SK-N-SH (cell line): ENCODE measurements around the gene BCO2. TPM values are rescaled to one million over a fixed set of nuclear protein-coding genes. Genes with fewer than 3 reads are reported as not detected.

Experiments
- CTCF ChIA-PET: fragments of 300-600, 350-600 bp; formaldehyde crosslinking; extraction: SDS; loops from one replicate; lab custom pipeline; 2021; lab: Yijun Ruan, JAX
- POLR2A ChIA-PET: fragments of 350-600 bp; sonication (Branson Sonifier 250); formaldehyde crosslinking; extraction: SDS; loops from one replicate; lab custom pipeline; 2020; ENCODE audit warnings: antibody characterized with exemption, inconsistent platforms; lab: Yijun Ruan, JAX
- DNase-seq: peaks from one replicate; pipeline ENCODE4 v3.0.0; 2012
- H2AFZ ChIP-seq: fragments of 200-600 bp; sonication (generic); 2 replicates; pipeline ENCODE4 v1.8.1; 2016; ENCODE audit warnings: antibody characterized with exemption, mild to moderate bottlenecking, low read depth
- H3F3A ChIP-seq: fragments of 200-600 bp; sonication (generic); replicated peaks from 2 replicates; pipeline ENCODE3; 2016; ENCODE audit warnings: antibody characterized with exemption, mild to moderate bottlenecking; ENCODE audit not compliant: insufficient read depth
- H3K27ac ChIP-seq, 2 experiments: fragments of 200-500 bp in 1 of 2; fragments of 200-600 bp in 1 of 2; sonication (Bioruptor generic) in 1 of 2; sonication (generic), shearing (Covaris generic) in 1 of 2; 2 replicates each; pipeline versions ENCODE4 v1.5.1 to v1.6.1; 2014 to 2016; ENCODE audit warnings: low read depth in 2 of 2, inconsistent platforms in 1 of 2, low read length in 1 of 2, mild to moderate bottlenecking in 1 of 2, mixed read lengths in 1 of 2
- H3K27me3 ChIP-seq: fragments of 200-600 bp; sonication (generic), shearing (Covaris generic); 2 replicates; pipeline ENCODE4 v1.6.1; 2016; ENCODE audit warnings: mixed run types; ENCODE audit not compliant: insufficient read depth
- H3K36me3 ChIP-seq, 2 experiments: fragments of 200-500 bp in 1 of 2; fragments of 200-600 bp in 1 of 2; sonication (Bioruptor generic) in 1 of 2; sonication (generic) in 1 of 2; replicated peaks in 1 of 2; 2 replicates each; pipeline versions ENCODE3 to v1.5.1; 2014 to 2016; ENCODE audit warnings: low read length in 1 of 2, mild to moderate bottlenecking in 1 of 2; ENCODE audit not compliant: insufficient read depth in 2 of 2, control insufficient read depth in 1 of 2
- H3K4me1 ChIP-seq, 2 experiments: fragments of 200-500 bp in 1 of 2; fragments of 200-600 bp in 1 of 2; sonication (Bioruptor generic) in 1 of 2; sonication (generic), shearing (Covaris generic) in 1 of 2; 2 replicates each; pipeline versions ENCODE4 v1.5.1 to v1.6.1; 2014 to 2016; ENCODE audit warnings: low read depth in 1 of 2, low read length in 1 of 2, mixed run types in 1 of 2; ENCODE audit not compliant: insufficient read depth in 2 of 2, control insufficient read depth in 1 of 2
- H3K4me2 ChIP-seq: fragments of 200-600 bp; sonication (generic), shearing (Covaris generic); 2 replicates; pipeline ENCODE4 v1.6.1; 2017; ENCODE audit warnings: mixed run types
- H3K4me3 ChIP-seq, 2 experiments: fragments of 200-500 bp in 1 of 2; fragments of 200-600 bp in 1 of 2; sonication (Bioruptor generic) in 1 of 2; sonication (generic), shearing (Covaris generic) in 1 of 2; 2 replicates each; pipeline versions ENCODE4 v1.5.1 to v1.8.1; 2014 to 2016; ENCODE audit warnings: low read depth in 2 of 2, inconsistent platforms in 1 of 2, low read length in 1 of 2, mild to moderate bottlenecking in 1 of 2, mixed read lengths in 1 of 2, moderate library complexity in 1 of 2
- H3K79me2 ChIP-seq: fragments of 200-600 bp; sonication (generic); 2 replicates; pipeline ENCODE4 v1.8.1; 2017; ENCODE audit warnings: mild to moderate bottlenecking; ENCODE audit not compliant: insufficient read depth
- H3K9ac ChIP-seq: fragments of 200-600 bp; sonication (generic); 2 replicates; pipeline ENCODE4 v1.6.1; 2017; ENCODE audit warnings: mixed run types
- H3K9me2 ChIP-seq: fragments of 200-600 bp; sonication (generic); 2 replicates; pipeline ENCODE4 v1.6.1; 2017; ENCODE audit warnings: mixed run types
- H3K9me3 ChIP-seq: fragments of 200-600 bp; sonication (generic); 2 replicates; pipeline ENCODE4 v1.6.1; 2017; ENCODE audit warnings: mixed run types, mild to moderate bottlenecking, moderate library complexity
- H4K20me1 ChIP-seq: fragments of 200-600 bp; sonication (generic); 2 replicates; pipeline ENCODE4 v1.6.1; 2017; ENCODE audit warnings: mild to moderate bottlenecking, mixed run types; ENCODE audit not compliant: insufficient read depth
- ELF1 ChIP-seq: IDR thresholded peaks from 2 replicates; pipeline ENCODE4 v1.4.0; 2012
- FOXJ3 ChIP-seq: sonication (generic); formaldehyde crosslinking; IDR thresholded peaks from 2 replicates; pipeline ENCODE4 v1.5.1; 2020; ENCODE audit warnings: mild to moderate bottlenecking, missing genetic modification reagents
- GATA2 ChIP-seq: sonication (generic); formaldehyde crosslinking; IDR thresholded peaks from 2 replicates; pipeline ENCODE4 v1.5.0; 2020; ENCODE audit warnings: mild to moderate bottlenecking, missing genetic modification reagents
- MEF2A ChIP-seq: IDR thresholded peaks from 2 replicates; pipeline ENCODE4 v1.4.0; 2012; ENCODE audit warnings: low read depth, borderline replicate concordance
- PBX3 ChIP-seq: IDR thresholded peaks from 2 replicates; pipeline ENCODE4; 2012
- RCOR1 ChIP-seq: fragments of 150-350 bp; IDR thresholded peaks from 2 replicates; pipeline ENCODE4 v1.6.1; 2017; ENCODE audit warnings: antibody characterized with exemption, low read length
- RXRA ChIP-seq: IDR thresholded peaks from 2 replicates; pipeline ENCODE4 v1.4.0; 2012; ENCODE audit warnings: low read depth, mild to moderate bottlenecking, borderline replicate concordance
- TAF1 ChIP-seq: IDR thresholded peaks from 2 replicates; pipeline ENCODE4 v1.6.1; 2012; ENCODE audit warnings: low read depth, mild to moderate bottlenecking, low read length, moderate library complexity, borderline replicate concordance
- TCF12 ChIP-seq: IDR thresholded peaks from 2 replicates; pipeline ENCODE4 v1.4.0; 2012
- USF2 ChIP-seq: fragments of 150-350 bp; IDR thresholded peaks from 2 replicates; pipeline ENCODE4 v1.6.1; 2017; ENCODE audit warnings: antibody characterized with exemption, low read length, low read depth, borderline replicate concordance
- WGBS: methylation state at CpG from one replicate; pipeline ENCODE4 v1.1.6; 2017; ENCODE audit warnings: low lambda C conversion rate; 5-methylcytosine and 5-hydroxymethylcytosine counted together
- polyA plus RNA-seq, 3 experiments: library from polyadenylated mRNA; depleted of rRNA; stranded (reverse); fragments of >200 nt; gene quantifications; 2 replicates each; pipeline ENCODE4 v1.2.3, GENCODE V29; 2012
- TF ChIP-seq, protein P1 (sequence below): IDR thresholded peaks from 2 replicates; pipeline ENCODE4 v1.4.0; 2012; ENCODE audit warnings: low read depth, borderline replicate concordance
- TF ChIP-seq, protein P2 (sequence below): IDR thresholded peaks from 2 replicates; pipeline ENCODE4 v1.4.0; 2012; ENCODE audit warnings: low read depth, borderline replicate concordance
- TF ChIP-seq, protein P3 (sequence below): IDR thresholded peaks from 2 replicates; pipeline ENCODE4 v1.4.0; 2012; ENCODE audit warnings: low read depth
- TF ChIP-seq, protein P4 (sequence below): fragments of 150-350 bp; IDR thresholded peaks from 2 replicates; pipeline ENCODE4 v1.6.1; 2016; ENCODE audit warnings: mild to moderate bottlenecking, low read depth, low read length

BCO2 gene
- polyA plus RNA-seq, 1 of the 3 experiments (the other 2 are of a cell fraction), result 0.87 TPM

GRCh38 chr11:112172362-112172994 lies 2.8 kb upstream of the BCO2 start:
- peak overlapping the region in 1 of 2 experiments; percentile 35; a peak in 1 of 4 replicates for H3K27ac ChIP-seq
- no peaks in the 10 kb centered on the region for H3K9me3 ChIP-seq
- TF ChIP-seq, protein P1, sequence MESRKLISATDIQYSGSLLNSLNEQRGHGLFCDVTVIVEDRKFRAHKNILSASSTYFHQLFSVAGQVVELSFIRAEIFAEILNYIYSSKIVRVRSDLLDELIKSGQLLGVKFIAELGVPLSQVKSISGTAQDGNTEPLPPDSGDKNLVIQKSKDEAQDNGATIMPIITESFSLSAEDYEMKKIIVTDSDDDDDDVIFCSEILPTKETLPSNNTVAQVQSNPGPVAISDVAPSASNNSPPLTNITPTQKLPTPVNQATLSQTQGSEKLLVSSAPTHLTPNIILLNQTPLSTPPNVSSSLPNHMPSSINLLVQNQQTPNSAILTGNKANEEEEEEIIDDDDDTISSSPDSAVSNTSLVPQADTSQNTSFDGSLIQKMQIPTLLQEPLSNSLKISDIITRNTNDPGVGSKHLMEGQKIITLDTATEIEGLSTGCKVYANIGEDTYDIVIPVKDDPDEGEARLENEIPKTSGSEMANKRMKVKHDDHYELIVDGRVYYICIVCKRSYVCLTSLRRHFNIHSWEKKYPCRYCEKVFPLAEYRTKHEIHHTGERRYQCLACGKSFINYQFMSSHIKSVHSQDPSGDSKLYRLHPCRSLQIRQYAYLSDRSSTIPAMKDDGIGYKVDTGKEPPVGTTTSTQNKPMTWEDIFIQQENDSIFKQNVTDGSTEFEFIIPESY, result no peak
- TF ChIP-seq, protein P2, sequence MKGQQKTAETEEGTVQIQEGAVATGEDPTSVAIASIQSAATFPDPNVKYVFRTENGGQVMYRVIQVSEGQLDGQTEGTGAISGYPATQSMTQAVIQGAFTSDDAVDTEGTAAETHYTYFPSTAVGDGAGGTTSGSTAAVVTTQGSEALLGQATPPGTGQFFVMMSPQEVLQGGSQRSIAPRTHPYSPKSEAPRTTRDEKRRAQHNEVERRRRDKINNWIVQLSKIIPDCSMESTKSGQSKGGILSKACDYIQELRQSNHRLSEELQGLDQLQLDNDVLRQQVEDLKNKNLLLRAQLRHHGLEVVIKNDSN, result no peak
- TF ChIP-seq MEF2A (0 out of 2 replicates have a peak, but pooled peaks have one; percentile 48), GATA2 (no peak), RCOR1 (no peak), FOXJ3 (CRISPR knock-in tag) (no peak), TCF12 (0 out of 2 replicates have a peak, but pooled peaks have one; percentile 18), TAF1 (no peak)
- TF ChIP-seq, protein P3, sequence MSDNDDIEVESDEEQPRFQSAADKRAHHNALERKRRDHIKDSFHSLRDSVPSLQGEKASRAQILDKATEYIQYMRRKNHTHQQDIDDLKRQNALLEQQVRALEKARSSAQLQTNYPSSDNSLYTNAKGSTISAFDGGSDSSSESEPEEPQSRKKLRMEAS, result no peak
- TF ChIP-seq, protein P4, sequence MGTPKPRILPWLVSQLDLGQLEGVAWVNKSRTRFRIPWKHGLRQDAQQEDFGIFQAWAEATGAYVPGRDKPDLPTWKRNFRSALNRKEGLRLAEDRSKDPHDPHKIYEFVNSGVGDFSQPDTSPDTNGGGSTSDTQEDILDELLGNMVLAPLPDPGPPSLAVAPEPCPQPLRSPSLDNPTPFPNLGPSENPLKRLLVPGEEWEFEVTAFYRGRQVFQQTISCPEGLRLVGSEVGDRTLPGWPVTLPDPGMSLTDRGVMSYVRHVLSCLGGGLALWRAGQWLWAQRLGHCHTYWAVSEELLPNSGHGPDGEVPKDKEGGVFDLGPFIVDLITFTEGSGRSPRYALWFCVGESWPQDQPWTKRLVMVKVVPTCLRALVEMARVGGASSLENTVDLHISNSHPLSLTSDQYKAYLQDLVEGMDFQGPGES, result no peak
- ChIA-PET CTCF (interaction anchor here (0.7 to 2.1 kb wide), 2 partner anchors 59 to 391 kb away, joined by 3 to 10 read pairs; no protein-coding TSS in a partner anchor), POLR2A (no interaction called here)
- H4K20me1 ChIP-seq, result no peaks in the 10 kb centered on the region
- no peak overlapping the region for H3K4me2 ChIP-seq
- no peak overlapping the region; the same call in 1 of the 2 replicates for H2AFZ ChIP-seq
- DNase-seq, result no peak
- no peak overlapping the region for H3K9ac ChIP-seq
- H3K36me3 ChIP-seq, result no peaks in the 10 kb centered on the region
- H3K4me1 ChIP-seq, result peaks cover 6 to 10% of the 10 kb centered on the region in 2 experiments; a peak in 3 of 4 replicates
- no peaks in the 10 kb centered on the region for H3F3A ChIP-seq
- no peaks in the 10 kb centered on the region for H3K9me2 ChIP-seq
- no peak overlapping the region for H3K4me3 ChIP-seq
- no peaks in the 10 kb centered on the region for H3K79me2 ChIP-seq
- WGBS, result 9% methylated on average over 2 of the region's 2 CpGs
- no peaks in the 10 kb centered on the region for H3K27me3 ChIP-seq

DNA sequence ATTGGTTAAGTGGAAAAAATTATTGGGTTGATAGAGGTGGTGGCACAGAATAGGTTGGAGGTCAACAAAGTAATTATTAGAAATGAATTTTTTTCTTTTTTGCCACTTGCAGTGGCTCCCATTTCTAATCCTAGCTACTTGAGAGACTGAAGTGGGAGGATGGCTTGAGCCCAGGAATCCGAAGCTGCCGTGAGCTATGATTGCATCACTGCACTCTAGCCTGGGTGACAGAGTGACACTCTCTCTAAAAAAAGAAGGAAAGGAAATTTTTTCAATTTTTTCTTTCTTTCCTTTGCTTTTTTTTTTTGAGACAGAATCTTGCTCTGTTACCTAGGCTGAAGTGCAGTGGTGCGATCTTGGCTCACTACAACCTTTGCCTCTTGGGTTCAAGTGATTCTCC lies 2.2 kb upstream of the BCO2 start:
- H3K79me2 ChIP-seq, result no peaks in the 10 kb centered on the region
- H3K4me2 ChIP-seq, result no peak overlapping the region
- no peaks in the 10 kb centered on the region for H3K27me3 ChIP-seq
- H3K9ac ChIP-seq, result no peak overlapping the region
- no peaks in the 10 kb centered on the region for H3K36me3 ChIP-seq
- no peak for TF ChIP-seq ELF1
- TF ChIP-seq USF2, result no peak
- no peak for TF ChIP-seq PBX3
- no peak for TF ChIP-seq RXRA
- H3K27ac ChIP-seq, result no peak overlapping the region; a peak in 1 of 4 replicates
- H3K4me1 ChIP-seq, result peaks cover 6 to 10% of the 10 kb centered on the region in 2 experiments; a peak in 3 of 4 replicates
- ChIA-PET POLR2A (no interaction called here), CTCF (interaction anchor here (2.1 kb wide), 1 partner anchor 60 kb away, joined by 10 read pairs; no protein-coding TSS in a partner anchor)
- no peaks in the 10 kb centered on the region for H3K9me2 ChIP-seq
- WGBS, result 73% methylated on average over 3 of the region's 3 CpGs
- no peaks in the 10 kb centered on the region for H3F3A ChIP-seq
- H3K4me3 ChIP-seq, result no peak overlapping the region
- no peak for DNase-seq
- H2AFZ ChIP-seq, result no peak overlapping the region
- no peaks in the 10 kb centered on the region for H3K9me3 ChIP-seq
- H4K20me1 ChIP-seq, result no peaks in the 10 kb centered on the region
